Keratinocyte (primary cell): ENCODE data around the gene THUMPD3.

Source experiments
- CTCF ChIP-seq, 3 experiments: IDR thresholded peaks in 1 of 3; conservative IDR thresholded peaks in 1 of 3; optimal IDR thresholded peaks in 1 of 3; 2 replicates in 2 of 3; 3 replicates in 1 of 3; pipeline versions ENCODE3 to v1.5.1; 2011; ENCODE audit warnings: low read length in 3 of 3, mild to moderate bottlenecking in 3 of 3, moderate library complexity in 2 of 3, control low read depth in 1 of 3, inconsistent platforms in 1 of 3; ENCODE audit not compliant: insufficient read depth in 2 of 3; ENCODE audit errors: extremely low read depth in 1 of 3
- EZH2 ChIP-seq: IDR thresholded peaks from one replicate; pipeline ENCODE4 v1.6.1; 2012; ENCODE audit warnings: inconsistent platforms, mild to moderate bottlenecking, low read length, moderate library complexity

GRCh38 chr3:9330166-9330703 is 32.6 kb upstream of the THUMPD3 start:
- TF ChIP-seq CTCF (optimal IDR thresholded peaks at IDR 0.05 in 1 of 3, IDR thresholded peaks at IDR 0.05 in 1 of 3, conservative IDR thresholded peaks at IDR 0.05 in 1 of 3; ENCODE audit: extremely low read depth in 1 of 3, insufficient read depth in 2 of 3, low read length in 3 of 3) (no peak), EZH2 (no peak)
